ENCODE data around the gene DGKA. TPM values are rescaled to one million over a fixed set of nuclear protein-coding genes. Genes with fewer than 3 reads are reported as not detected.
A peak's percentile ranks its signal among the peaks of the same experiment; 100 is the strongest.
"Not testable (repeated sequence)": the region's sequence is repeated elsewhere in the genome, so short reads cannot be mapped to it uniquely, and the experiment has no call there.

Gene DGKA
- total RNA-seq, 4 donors from 2014 or later: 1.9 to 5.0 (median 2.6) TPM

GRCh38 chr12:55997535-55997859 is 66.5 kb downstream of the DGKA start:
- in situ Hi-C loops (cut with MboI; ENCODE audit: low sequenced_read_pairs in 4 of 4): loop anchor here in 1 of 4 donors (5.0 kb wide), 1 partner anchor 45 kb away; the partner anchor contains the start of gene RPS26

GRCh38 chr12:55999522-55999921 is 68.6 kb downstream of the DGKA start:
- not testable (repeated sequence) for H3K9me3 ChIP-seq, H3K4me3 ChIP-seq, ATAC-seq, DNase-seq, H3K27me3 ChIP-seq, H3K27ac ChIP-seq
- Histone ChIP-seq H3K36me3 (peaks cover 0 to 14% of the 10 kb centered on the region in 2 donors), H3K4me1 (peaks cover 12 to 14% of the 10 kb centered on the region in 2 donors)
- intact Hi-C loops (cut with DNase I; ENCODE audit: low total_unique reads): loop anchor here (5.0 kb wide), 1 partner anchor 103 kb away; the partner anchor contains the start of gene PA2G4
- in situ Hi-C loops (cut with MboI; ENCODE audit: low sequenced_read_pairs in 4 of 4): loop anchor here in 1 of 4 donors (5.0 kb wide), 1 partner anchor 43 kb away; the partner anchor contains the start of gene RPS26

More at GRCh38 chr12:55997535-55997859, 66.5 kb downstream of the DGKA start:
- TF ChIP-seq POLR2A (IDR thresholded peaks at IDR 0.05) (no peak), CTCF (IDR thresholded peaks at IDR 0.05 in 4 of 5, conservative IDR thresholded peaks at IDR 0.05 in 1 of 5) (no peak)
- no peaks in the 10 kb centered on the region for H3K9me3 ChIP-seq
- peak overlapping the region; percentile 83 to 96 (median 90) for H3K27ac ChIP-seq
- ATAC-seq: peak in 1 of 2 donors; percentile 1
- intact Hi-C loops (cut with DNase I; ENCODE audit: low total_unique reads): loop anchor here (1.0 to 5.0 kb wide), 3 partner anchors 10 to 105 kb away; partner anchors contain the start of genes PA2G4 and RAB5B
- no peaks in the 10 kb centered on the region for H3K27me3 ChIP-seq
- H3K4me1 ChIP-seq: peaks cover 12 to 14% of the 10 kb centered on the region in 2 donors
- H3K36me3 ChIP-seq: peaks cover 0 to 33% of the 10 kb centered on the region in 2 donors
- no peak for DNase-seq
- peak overlapping the region; percentile 66 to 83 (median 77) for H3K4me3 ChIP-seq

GRCh38 chr12:55999999-56000540 is 69.1 kb downstream of the DGKA start:
- intact Hi-C loops (cut with DNase I; ENCODE audit: low total_unique reads): loop anchor here (5.0 kb wide), 1 partner anchor 102 kb away; the partner anchor contains the start of gene PA2G4
- H3K36me3 ChIP-seq, ATAC-seq, H3K27me3 ChIP-seq, H3K9me3 ChIP-seq, DNase-seq, H3K4me3 ChIP-seq: not testable (repeated sequence)
- in situ Hi-C loops (cut with MboI; ENCODE audit: low sequenced_read_pairs in 4 of 4): loop anchor here in 1 of 4 donors (5.0 kb wide), 1 partner anchor 42 kb away; the partner anchor contains the start of gene RPS26
- Histone ChIP-seq H3K27ac (peak overlapping the region; percentile 61 to 79 (median 66)), H3K4me1 (peaks cover 12 to 14% of the 10 kb centered on the region in 2 donors)

- no peak overlapping the region for H3K4me3 ChIP-seq
- peak overlapping the region; percentile 61 to 79 (median 66) for H3K27ac ChIP-seq
- DNase-seq (no peak), ATAC-seq (no peak)
- no peaks in the 10 kb centered on the region for H3K9me3 ChIP-seq
- H3K27me3 ChIP-seq: no peaks in the 10 kb centered on the region
- intact Hi-C loops (cut with DNase I; ENCODE audit: low total_unique reads) (no loop called here), in situ Hi-C loops (cut with MboI; ENCODE audit: low sequenced_read_pairs in 4 of 4) (no loop called here)
- TF ChIP-seq POLR2A (IDR thresholded peaks at IDR 0.05): no peak
- TF ChIP-seq CTCF (IDR thresholded peaks at IDR 0.05 in 4 of 5, conservative IDR thresholded peaks at IDR 0.05 in 1 of 5): no peak
- peaks cover 0 to 8% of the 10 kb centered on the region in 2 donors for H3K36me3 ChIP-seq
- H3K4me1 ChIP-seq: peaks cover 8 to 14% of the 10 kb centered on the region in 2 donors
Measured at GRCh38 chr12:56001487-56002100, 70.6 kb downstream of the DGKA start.

GRCh38 chr12:56003376-56003775 is 72.4 kb downstream of the DGKA start:
- H3K27me3 ChIP-seq; H3K4me3 ChIP-seq; ATAC-seq; H3K9me3 ChIP-seq; H3K27ac ChIP-seq; H3K36me3 ChIP-seq; in situ Hi-C loops (cut with MboI; ENCODE audit: low sequenced_read_pairs in 4 of 4); DNase-seq; intact Hi-C loops (cut with DNase I; ENCODE audit: low total_unique reads): not testable (repeated sequence)
- peaks cover 6 to 12% of the 10 kb centered on the region in 2 donors for H3K4me1 ChIP-seq

Other genes with a start within 250 kb of the DGKA start
- gene ITGA7, start 223.3 kb upstream of the DGKA start, total RNA-seq: 100 to 1,000 TPM in 2 of 4 donors, 10 to 100 TPM in 2; 69.7 to 206 (median 92.0) TPM
- 100 to 1,000 TPM; 255 to 434 (median 300) TPM for gene BLOC1S1, start 215.1 kb upstream of the DGKA start, total RNA-seq
- 10 to 100 TPM in 1 of 4 donors, 1 to 10 TPM in 3; 3.8 to 10.3 (median 7.5) TPM for gene RDH5, start 210.8 kb upstream of the DGKA start, total RNA-seq
- 1,000 to 10,000 TPM in 1 of 4 donors, 100 to 1,000 TPM in 3; 423 to 1,107 (median 634) TPM for gene CD63, start 202.2 kb upstream of the DGKA start, total RNA-seq
- 1 to 10 TPM in 2 of 4 donors, under 1 TPM in 2; 0.17 to 4.4 (median 1.1) TPM for gene GDF11, start 188.0 kb upstream of the DGKA start, total RNA-seq
- 10 to 100 TPM; 46.5 to 66.2 (median 62.8) TPM for gene SARNP, start 113.4 kb upstream of the DGKA start, total RNA-seq
- 10 to 100 TPM in 3 of 4 donors, 1 to 10 TPM in 1; 6.6 to 23.1 (median 12.1) TPM for gene ORMDL2, start 113.1 kb upstream of the DGKA start, total RNA-seq
- 10 to 100 TPM; 11.9 to 21.7 (median 19.8) TPM for gene DNAJC14, start 101.6 kb upstream of the DGKA start, total RNA-seq
- 1 to 10 TPM in 2 of 4 donors, under 1 TPM in 2; 0.44 to 3.1 (median 1.8) TPM for gene MMP19, start 88.2 kb upstream of the DGKA start, total RNA-seq
- gene PYM1, start 3.3 kb upstream of the DGKA start, total RNA-seq: 10 to 100 TPM; 12.8 to 24.5 (median 15.9) TPM
- gene PMEL, start 34.9 kb downstream of the DGKA start, total RNA-seq: 1 to 10 TPM in 1 of 4 donors, under 1 TPM in 1, not detected in 2; 0.73 to 2.0 TPM
- 10 to 100 TPM in 1 of 4 donors, 1 to 10 TPM in 3; 6.4 to 11.7 (median 8.1) TPM for gene CDK2, start 35.7 kb downstream of the DGKA start, total RNA-seq
- gene RAB5B, start 42.9 kb downstream of the DGKA start, total RNA-seq: 10 to 100 TPM; 75.5 to 84.9 (median 81.8) TPM
- gene SUOX, start 66.1 kb downstream of the DGKA start, total RNA-seq: 10 to 100 TPM; 10.1 to 28.1 (median 18.9) TPM
- gene IKZF4, start 89.9 kb downstream of the DGKA start, total RNA-seq: 1 to 10 TPM; 4.0 to 6.3 (median 5.6) TPM
- gene RPS26, start 110.8 kb downstream of the DGKA start, total RNA-seq: 1,000 to 10,000 TPM in 2 of 4 donors, 100 to 1,000 TPM in 2; 618 to 1,648 (median 1,209) TPM
- 1 to 10 TPM in 3 of 4 donors, under 1 TPM in 1; 0.15 to 2.1 (median 1.1) TPM for gene ERBB3, start 149.0 kb downstream of the DGKA start, total RNA-seq
- 100 to 1,000 TPM; 109 to 204 (median 127) TPM for gene PA2G4, start 173.4 kb downstream of the DGKA start, total RNA-seq
- gene RPL41, start 185.5 kb downstream of the DGKA start, total RNA-seq: 1,000 to 10,000 TPM; 1,323 to 2,217 (median 1,977) TPM
- 1 to 10 TPM; 3.1 to 9.1 (median 3.7) TPM for gene ZC3H10, start 187.1 kb downstream of the DGKA start, total RNA-seq
- gene ESYT1, start 197.1 kb downstream of the DGKA start, total RNA-seq: 10 to 100 TPM; 45.9 to 77.7 (median 62.1) TPM
- gene MYL6B, start 221.4 kb downstream of the DGKA start, total RNA-seq: 100 to 1,000 TPM; 159 to 334 (median 198) TPM
- gene MYL6, start 227.2 kb downstream of the DGKA start, total RNA-seq: 100 to 1,000 TPM; 159 to 324 (median 202) TPM